Superior temporal gyrus (tissue), 1 donor: ENCODE measurements around the gene FAM107A.
A peak's percentile ranks its signal among the peaks of the same experiment; 100 is the strongest.

Experiments
- DNase-seq: peaks from one replicate; pipeline ENCODE4 v3.0.0-alpha.2; 2016; ENCODE audit errors: extremely low spot score

Gene FAM107A, protein sequence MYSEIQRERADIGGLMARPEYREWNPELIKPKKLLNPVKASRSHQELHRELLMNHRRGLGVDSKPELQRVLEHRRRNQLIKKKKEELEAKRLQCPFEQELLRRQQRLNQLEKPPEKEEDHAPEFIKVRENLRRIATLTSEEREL

DNA sequence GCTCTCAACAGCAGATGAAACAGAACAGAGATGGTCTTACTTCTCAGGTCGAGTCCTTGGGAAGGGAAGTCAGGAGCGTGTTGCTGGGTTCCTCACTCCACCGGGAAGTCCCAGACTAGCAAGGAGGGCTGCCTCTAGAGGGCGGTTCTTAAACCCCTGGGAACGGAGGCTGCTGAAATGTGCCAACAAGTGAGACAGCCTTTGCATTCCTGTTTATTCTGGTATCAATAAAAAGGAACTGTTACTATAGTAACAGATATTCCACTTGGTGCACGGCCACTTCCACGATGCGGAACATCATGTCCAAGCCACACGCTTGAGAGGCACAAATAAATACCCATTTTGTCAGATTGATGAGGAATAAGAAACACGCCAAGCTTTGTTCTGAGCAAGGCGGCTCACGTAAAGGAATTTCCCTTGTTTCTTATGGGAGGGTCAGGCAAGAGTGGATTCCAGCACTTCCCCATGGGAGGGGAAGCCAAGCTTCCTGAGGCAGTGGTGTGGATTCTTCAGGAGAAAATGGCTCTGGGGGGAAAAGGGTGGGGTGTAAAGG, at the start of gene FAM107A:
Gene FAM107A, minus strand, starts transcription at position 123 of the 553 bp plus-strand sequence. CDS start 7,531 bp downstream, outside the sequence.
- DNase-seq: peak; percentile 74

DNA sequence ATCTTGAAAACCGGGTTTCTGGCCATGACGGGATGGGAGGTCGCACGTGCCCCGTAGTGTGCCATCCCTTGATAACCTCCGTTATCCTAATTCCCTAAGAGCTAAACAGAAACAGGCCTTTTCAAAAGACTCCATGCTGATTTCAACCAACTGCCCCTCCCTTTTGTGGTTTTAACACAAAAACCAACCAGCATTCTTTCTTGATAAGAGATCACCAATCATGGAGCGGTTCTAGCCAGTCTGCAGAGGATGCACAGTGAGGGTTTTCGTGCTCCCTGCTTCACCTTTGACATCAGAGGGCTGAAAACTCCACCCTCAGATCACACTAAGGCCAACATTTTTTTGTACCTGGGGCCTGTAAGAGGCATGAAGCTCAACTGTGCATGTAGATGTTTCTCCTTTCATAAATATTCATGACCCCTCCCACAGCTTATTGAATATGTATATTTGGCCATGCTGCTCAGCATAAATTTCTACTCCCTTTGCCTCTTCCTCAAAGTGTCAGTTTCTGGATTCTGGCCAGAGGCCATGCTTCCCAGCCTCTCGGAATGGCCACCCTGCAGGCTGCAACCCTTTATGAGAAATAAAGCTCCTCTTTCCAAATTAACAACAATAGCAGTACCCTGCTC, 48.1 kb upstream of the FAM107A start:
- DNase-seq: no peak

DNA sequence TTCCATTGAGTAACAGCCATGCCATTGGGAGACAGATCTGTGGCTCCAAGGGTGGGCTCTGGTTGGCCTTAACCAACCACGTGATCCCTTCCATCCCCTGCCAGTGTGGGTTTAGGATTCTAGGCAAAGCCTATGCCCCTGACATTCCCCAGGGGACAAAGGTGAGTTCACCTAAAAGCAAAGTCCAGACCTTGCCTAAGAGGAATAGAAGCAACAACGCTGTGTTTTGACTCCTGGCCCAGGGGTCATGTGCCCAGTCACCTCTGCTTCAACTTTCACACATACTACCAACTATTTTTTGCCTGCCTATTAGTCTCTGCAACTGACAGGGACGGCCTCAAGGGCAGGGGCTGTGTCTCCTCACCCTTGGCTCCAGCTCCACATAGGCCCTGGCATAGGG, 47.4 kb upstream of the FAM107A start:
- no peak for DNase-seq

GRCh38 chr3:58623961-58624360, 46.8 kb upstream of the FAM107A start:
- no peak for DNase-seq

GRCh38 chr3:58623478-58623877, 46.3 kb upstream of the FAM107A start:
- no peak for DNase-seq

DNA sequence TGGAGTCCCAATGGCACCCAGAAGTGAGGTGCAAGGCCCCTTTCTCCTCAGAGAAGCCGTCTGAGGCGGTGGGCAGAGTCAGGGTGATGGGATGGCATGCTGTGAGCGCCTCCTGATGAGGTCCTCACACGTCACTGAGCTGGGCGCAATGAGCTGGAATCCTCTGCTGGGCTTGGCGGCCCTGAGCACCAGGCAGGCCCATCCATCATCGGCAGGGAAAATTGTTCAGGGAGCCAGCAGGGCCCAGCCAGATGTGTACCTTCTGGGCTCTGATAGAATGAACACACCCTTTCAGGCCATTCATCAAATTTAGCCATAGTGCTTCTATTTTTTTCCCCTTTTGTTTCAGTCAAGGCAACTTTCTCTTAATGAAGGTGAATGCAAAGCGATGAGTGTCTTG, 45.7 kb upstream of the FAM107A start:
- no peak for DNase-seq

DNA sequence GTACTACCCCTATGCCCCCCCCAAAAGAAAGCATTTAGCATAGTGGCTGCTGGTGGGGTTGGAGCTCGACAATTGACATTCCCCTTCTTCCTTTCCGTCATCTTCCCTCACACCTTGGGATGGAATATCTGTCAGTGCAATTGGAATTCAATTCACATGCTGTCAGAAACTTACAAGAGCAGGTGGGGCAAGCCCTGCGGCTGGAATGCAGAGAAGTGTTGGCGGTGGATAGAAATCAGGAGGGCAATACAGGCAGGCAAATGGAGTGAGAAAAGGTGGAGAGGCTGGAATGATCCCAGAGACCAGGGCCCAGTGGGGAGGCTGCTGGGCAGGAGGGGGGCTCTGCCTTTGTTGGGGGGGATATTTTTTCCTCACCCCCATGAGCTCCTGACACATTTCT, 45.2 kb upstream of the FAM107A start:
- DNase-seq: no peak

- no peak for DNase-seq
Measured at GRCh38 chr3:58621086-58621830, 44.1 kb upstream of the FAM107A start.

- DNase-seq: no peak
Measured at GRCh38 chr3:58620421-58620820, 43.2 kb upstream of the FAM107A start.

- no peak for DNase-seq
Measured at GRCh38 chr3:58617338-58617761, 40.2 kb upstream of the FAM107A start.

- no peak for DNase-seq
Measured at GRCh38 chr3:58613236-58614132, 36.3 kb upstream of the FAM107A start.

GRCh38 chr3:58612830-58613229, 35.6 kb upstream of the FAM107A start:
- no peak for DNase-seq

DNA sequence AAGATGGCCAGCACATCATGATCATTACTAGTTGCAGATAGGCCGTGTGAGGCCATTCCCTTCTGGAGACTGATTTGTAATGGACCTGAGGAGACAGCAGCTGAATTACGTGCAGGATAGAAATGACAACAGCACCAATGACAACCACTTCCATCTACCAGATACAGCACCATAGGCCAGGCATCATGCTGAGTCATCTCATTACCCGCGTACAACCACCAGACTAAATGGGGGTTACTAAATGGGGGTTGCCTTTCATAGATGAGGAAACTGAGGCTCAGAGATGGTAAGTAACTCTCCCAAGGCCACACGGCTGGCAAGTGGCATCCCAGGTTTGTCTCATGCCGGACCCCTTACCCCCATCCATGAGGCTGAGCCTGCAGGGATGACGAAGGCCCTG, 32.8 kb upstream of the FAM107A start:
- DNase-seq: no peak

GRCh38 chr3:58608648-58609047, 31.5 kb upstream of the FAM107A start:
- DNase-seq: peak; percentile 34

GRCh38 chr3:58607816-58608215, 30.6 kb upstream of the FAM107A start:
- no peak for DNase-seq

- DNase-seq: no peak
Measured at GRCh38 chr3:58606693-58607092, 29.5 kb upstream of the FAM107A start.

DNA sequence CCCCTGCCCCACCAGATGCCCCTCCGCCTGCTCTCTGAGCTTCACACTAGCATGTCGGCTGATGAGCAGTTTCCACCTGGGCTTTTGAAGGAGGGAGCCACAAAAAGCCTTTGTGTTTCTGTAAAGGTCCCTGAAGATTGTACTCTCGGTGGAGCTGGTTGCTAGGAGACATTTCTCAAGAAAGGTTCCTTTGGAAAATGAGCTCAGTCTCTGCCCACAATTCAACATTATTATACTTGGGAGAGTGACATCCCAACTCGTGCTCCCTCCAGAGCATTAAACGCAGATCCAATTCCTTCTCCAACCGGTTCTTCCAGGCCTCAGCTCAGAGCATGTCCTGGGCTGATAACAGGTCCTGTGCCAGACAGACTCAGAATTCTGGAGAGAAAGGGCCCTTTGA, 26.8 kb upstream of the FAM107A start:
- DNase-seq: peak; percentile 28

DNA sequence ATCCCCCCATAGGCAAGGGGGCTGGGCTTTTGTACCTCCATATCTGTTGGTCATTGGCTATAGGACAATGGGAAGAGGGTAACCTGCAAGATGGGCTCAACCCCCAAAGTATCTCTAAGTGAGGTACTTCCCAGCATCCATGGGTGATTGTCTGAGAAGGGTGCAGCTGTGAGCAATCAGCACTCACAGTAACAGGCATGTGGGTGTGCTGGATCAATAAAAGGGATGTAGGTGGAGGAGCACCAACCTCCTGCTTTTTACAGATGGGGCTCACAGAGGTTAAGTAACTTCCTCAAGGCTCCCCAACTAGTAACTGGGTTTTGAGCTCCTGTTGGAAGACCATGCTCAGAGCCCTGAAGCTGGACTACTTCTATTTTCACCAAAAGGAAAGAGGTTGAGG, 26.4 kb upstream of the FAM107A start:
- no peak for DNase-seq

- no peak for DNase-seq
Measured at GRCh38 chr3:58597770-58598310, 20.6 kb upstream of the FAM107A start.

DNA sequence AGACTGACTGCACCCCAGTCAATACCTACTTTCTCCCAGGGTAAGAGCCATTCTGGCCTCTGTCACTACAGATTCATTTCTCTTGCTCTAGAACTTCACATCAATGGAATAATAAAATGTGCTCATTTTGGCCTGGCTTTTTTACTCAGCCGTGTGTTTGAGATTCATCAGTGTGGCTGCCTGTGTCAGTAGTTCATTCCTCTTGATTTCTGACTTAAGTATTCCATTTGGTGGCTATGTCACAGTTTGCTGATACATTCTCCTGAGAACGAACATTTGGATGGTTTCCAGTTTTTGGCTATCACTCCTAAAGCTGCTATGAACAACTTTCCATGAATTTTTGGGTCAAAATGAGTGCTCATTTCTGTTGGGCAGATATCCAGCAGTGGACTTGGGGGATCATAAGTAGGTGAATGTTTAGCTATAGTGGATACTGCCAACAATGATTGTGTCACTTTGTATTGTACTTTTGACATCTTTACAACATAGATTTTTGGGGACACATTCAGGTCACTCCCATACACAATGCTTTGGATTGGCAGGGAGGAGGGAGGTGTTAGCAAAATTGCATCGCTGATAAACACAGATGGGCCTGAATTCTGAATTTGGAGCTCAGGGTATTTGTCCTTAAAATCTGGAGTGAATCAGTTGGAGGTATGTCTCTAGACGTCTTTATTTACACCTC, 19.8 kb upstream of the FAM107A start:
- DNase-seq: no peak

GRCh38 chr3:58594117-58594516, 16.9 kb upstream of the FAM107A start:
- DNase-seq: no peak
